Keratinocyte (primary cell): ENCODE data around the gene AAR2. TPM values are rescaled to one million over a fixed set of nuclear protein-coding genes. Genes with fewer than 3 reads are reported as not detected.

ENCODE experiments used
- DNase-seq: peaks from one replicate; pipeline ENCODE4 v3.0.0-alpha.2; 2011; ENCODE audit warnings: low read depth, missing footprints, low spot score
- FAIRE-seq: peaks from 2 replicates; lab custom pipeline; 2011; peaks lifted over from hg19 to GRCh38; lab: Jason Lieb, UNC
- H2AFZ ChIP-seq: 2 replicates; pipeline ENCODE4 v1.6.0; 2012; ENCODE audit warnings: low read length, control low read depth, inconsistent platforms; ENCODE audit not compliant: control insufficient read depth
- H3K27ac ChIP-seq: 2 replicates; pipeline ENCODE4 v1.5.1; 2011; ENCODE audit warnings: low read length; ENCODE audit not compliant: control insufficient read depth, insufficient read depth
- H3K27me3 ChIP-seq: 3 replicates; pipeline ENCODE4 v1.6.0; 2011; ENCODE audit warnings: low read length; ENCODE audit not compliant: control insufficient read depth, insufficient read depth; ENCODE audit errors: extremely low read depth
- H3K36me3 ChIP-seq, 2 experiments: 2 replicates in 1 of 2; 3 replicates in 1 of 2; pipeline ENCODE4 v1.5.1; 2011; ENCODE audit warnings: low read length in 2 of 2, mild to moderate bottlenecking in 1 of 2; ENCODE audit not compliant: control insufficient read depth in 2 of 2, insufficient read depth in 2 of 2; ENCODE audit errors: extremely low read depth in 1 of 2
- H3K4me1 ChIP-seq: 3 replicates; pipeline ENCODE4 v1.5.1; 2011; ENCODE audit warnings: low read length; ENCODE audit not compliant: control insufficient read depth, insufficient read depth; ENCODE audit errors: extremely low read depth
- H3K4me2 ChIP-seq: 3 replicates; pipeline ENCODE4 v1.6.0; 2011; ENCODE audit warnings: low read depth, low read length; ENCODE audit not compliant: control insufficient read depth, insufficient read depth; ENCODE audit errors: extremely low read depth
- H3K4me3 ChIP-seq, 3 experiments: fragments of 200-600 bp in 1 of 3; sonication (generic) in 1 of 3; 2 replicates in 2 of 3; 3 replicates in 1 of 3; pipeline ENCODE4 v1.5.1; 2011 to 2016; ENCODE audit warnings: low read length in 3 of 3, mild to moderate bottlenecking in 3 of 3, control low read depth in 2 of 3, inconsistent platforms in 1 of 3, low read depth in 1 of 3, mixed read lengths in 1 of 3, mixed run types in 1 of 3, moderate library complexity in 1 of 3; ENCODE audit not compliant: control insufficient read depth in 2 of 3, insufficient read depth in 2 of 3; ENCODE audit errors: extremely low read depth in 1 of 3
- H3K79me2 ChIP-seq: 2 replicates; pipeline ENCODE4 v1.6.0; 2012; ENCODE audit warnings: low read length; ENCODE audit not compliant: control insufficient read depth, insufficient read depth
- H3K9ac ChIP-seq: 3 replicates; pipeline ENCODE4 v1.6.0; 2011; ENCODE audit warnings: low read length; ENCODE audit not compliant: control insufficient read depth, insufficient read depth; ENCODE audit errors: extremely low read depth
- H3K9me1 ChIP-seq: 3 replicates; pipeline ENCODE4 v1.6.0; 2011; ENCODE audit warnings: low read length; ENCODE audit not compliant: control insufficient read depth, insufficient read depth; ENCODE audit errors: extremely low read depth
- H3K9me3 ChIP-seq: 2 replicates; pipeline ENCODE4 v1.5.1; 2012; ENCODE audit warnings: low read depth, low read length; ENCODE audit not compliant: control insufficient read depth
- H4K20me1 ChIP-seq: 3 replicates; pipeline ENCODE4 v1.6.0; 2011; ENCODE audit warnings: low read length; ENCODE audit not compliant: control insufficient read depth, insufficient read depth; ENCODE audit errors: extremely low read depth
- CTCF ChIP-seq, 3 experiments: IDR thresholded peaks in 1 of 3; conservative IDR thresholded peaks in 1 of 3; optimal IDR thresholded peaks in 1 of 3; 2 replicates in 2 of 3; 3 replicates in 1 of 3; pipeline versions ENCODE3 to v1.5.1; 2011; ENCODE audit warnings: low read length in 3 of 3, mild to moderate bottlenecking in 3 of 3, moderate library complexity in 2 of 3, control low read depth in 1 of 3, inconsistent platforms in 1 of 3; ENCODE audit not compliant: insufficient read depth in 2 of 3; ENCODE audit errors: extremely low read depth in 1 of 3
- EZH2 ChIP-seq: IDR thresholded peaks from one replicate; pipeline ENCODE4 v1.6.1; 2012; ENCODE audit warnings: inconsistent platforms, mild to moderate bottlenecking, low read length, moderate library complexity
- dilution Hi-C: fragments of 300-500 bp; cut with MboI; formaldehyde crosslinking; loops from one replicate; pipeline ENCODE4 v1.7.0; 2020; ENCODE audit warnings: low sequenced_read_pairs; ENCODE audit not compliant: extremely low pct_ligation_motif_present
- polyA plus RNA-seq, 5 experiments: library from polyadenylated mRNA; depleted of rRNA in 3 of 5; stranded (reverse) in 3 of 5; stranded (forward) in 1 of 5; unstranded in 1 of 5; fragments of >200 nt; gene quantifications; 1 replicate in 1 of 5; 2 replicates in 3 of 5; 3 replicates in 1 of 5; pipeline versions ENCODE4 v1.2.1 to v1.2.3, GENCODE V29; 2011 to 2012; ENCODE audit warnings: missing spikeins in 2 of 5, low read depth in 1 of 5, low replicate concordance in 1 of 5

The AAR2 gene
- polyA plus RNA-seq, 1 donor (not counting 4 experiments of a cell fraction or from before 2014, with no cell fraction given): 20.1 TPM

DNA sequence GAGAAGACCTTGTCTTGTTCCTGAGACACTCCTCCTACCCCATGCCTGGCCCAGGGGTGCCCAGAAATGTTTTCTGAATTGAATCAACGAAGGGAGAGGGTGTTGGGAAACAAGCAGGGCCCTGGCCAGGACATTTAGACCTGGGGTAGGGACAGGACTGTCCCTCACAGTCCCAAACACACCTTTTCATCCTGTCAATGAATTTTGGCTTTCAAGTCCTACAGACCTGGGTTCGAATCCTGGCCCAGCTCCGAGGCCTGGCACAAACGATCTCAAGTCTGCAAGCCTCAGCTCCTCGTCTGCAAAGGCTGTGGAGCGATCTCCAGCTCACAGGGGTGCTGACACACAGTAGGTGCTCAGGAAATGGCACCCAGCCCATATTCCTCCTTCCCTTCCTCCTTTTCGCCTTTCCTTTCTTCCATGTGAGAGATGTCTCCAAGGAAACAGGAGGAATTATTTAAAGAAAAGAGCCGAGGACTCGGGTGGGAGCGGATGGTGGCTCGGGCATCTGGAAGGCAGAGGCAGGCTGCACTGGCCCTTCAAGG lies 62.6 kb downstream of the AAR2 start:
- H3K9me3 ChIP-seq: no peaks in the 10 kb centered on the region
- dilution Hi-C loops: no loop called here
- H3K9me1 ChIP-seq: no peaks in the 10 kb centered on the region
- H3K9ac ChIP-seq: no peak overlapping the region
- no peak for FAIRE-seq
- TF ChIP-seq EZH2 (no peak), CTCF (optimal IDR thresholded peaks at IDR 0.05 in 1 of 3, IDR thresholded peaks at IDR 0.05 in 1 of 3, conservative IDR thresholded peaks at IDR 0.05 in 1 of 3; ENCODE audit: extremely low read depth in 1 of 3, insufficient read depth in 2 of 3, low read length in 3 of 3) (no peak)
- no peak overlapping the region for H2AFZ ChIP-seq
- H3K27ac ChIP-seq: no peak overlapping the region
- no peak overlapping the region for H3K4me2 ChIP-seq
- H3K4me1 ChIP-seq: no peaks in the 10 kb centered on the region
- no peak for DNase-seq
- H3K79me2 ChIP-seq: no peaks in the 10 kb centered on the region
- H3K27me3 ChIP-seq: peaks cover 28% of the 10 kb centered on the region
- no peaks in the 10 kb centered on the region for H3K36me3 ChIP-seq
- no peaks in the 10 kb centered on the region for H4K20me1 ChIP-seq
- H3K4me3 ChIP-seq: no peak overlapping the region

- H3K27me3 ChIP-seq: peaks cover 33% of the 10 kb centered on the region
- dilution Hi-C loops: no loop called here
Observed at GRCh38 chr20:36299459-36299858, 63.2 kb downstream of the AAR2 start.

More at GRCh38 chr20:36299459-36299858, 63.2 kb downstream of the AAR2 start:
- H3K4me2 ChIP-seq: no peak overlapping the region
- H4K20me1 ChIP-seq: no peaks in the 10 kb centered on the region
- TF ChIP-seq EZH2 (no peak), CTCF (optimal IDR thresholded peaks at IDR 0.05 in 1 of 3, IDR thresholded peaks at IDR 0.05 in 1 of 3, conservative IDR thresholded peaks at IDR 0.05 in 1 of 3; ENCODE audit: extremely low read depth in 1 of 3, insufficient read depth in 2 of 3, low read length in 3 of 3) (no peak)
- H3K4me3 ChIP-seq: no peak overlapping the region
- H3K9ac ChIP-seq: no peak overlapping the region
- H3K36me3 ChIP-seq: no peaks in the 10 kb centered on the region
- no peak for FAIRE-seq
- DNase-seq: no peak
- no peaks in the 10 kb centered on the region for H3K9me3 ChIP-seq
- H3K4me1 ChIP-seq: no peaks in the 10 kb centered on the region
- no peak overlapping the region for H3K27ac ChIP-seq
- H2AFZ ChIP-seq: no peak overlapping the region
- H3K9me1 ChIP-seq: no peaks in the 10 kb centered on the region
- no peaks in the 10 kb centered on the region for H3K79me2 ChIP-seq
